GM19397 (cell line): Measurements from ENCODE around the gene SPATA2L.
"Not testable (repeated sequence)": the region's sequence is repeated elsewhere in the genome, so short reads cannot be mapped to it uniquely, and the experiment has no call there.

ENCODE experiments used
- ATAC-seq: cut with Tn5 transposase; IDR thresholded peaks from one replicate; pipeline ENCODE4 v1.9.1; 2021; ENCODE audit warnings: mild to moderate bottlenecking, moderate library complexity; ENCODE audit not compliant: unreplicated experiment

The SPATA2L gene

DNA sequence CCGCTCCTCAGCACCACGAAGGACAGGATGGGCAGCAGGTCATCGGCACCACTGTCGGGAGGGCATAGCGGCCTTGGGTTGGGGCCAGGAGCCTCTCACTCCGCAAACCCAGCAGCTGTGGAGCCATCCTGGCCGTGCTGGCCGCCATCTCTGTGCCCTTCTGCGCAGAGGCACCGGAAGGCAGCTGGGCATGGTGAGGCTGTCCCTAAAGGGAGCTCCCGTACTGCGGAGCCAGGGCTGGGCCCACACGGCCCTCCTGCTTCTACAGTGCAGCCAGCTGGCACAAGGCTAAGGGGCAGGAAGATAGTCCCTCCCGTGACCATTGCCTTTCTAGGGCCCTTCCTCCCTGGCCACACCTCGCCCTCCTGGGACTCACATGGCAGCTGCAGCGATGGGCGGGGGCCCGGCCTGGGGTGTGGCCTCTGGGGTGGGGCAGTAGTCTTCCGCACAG is 7.0 kb upstream of the SPATA2L start:
- no peak for ATAC-seq

DNA sequence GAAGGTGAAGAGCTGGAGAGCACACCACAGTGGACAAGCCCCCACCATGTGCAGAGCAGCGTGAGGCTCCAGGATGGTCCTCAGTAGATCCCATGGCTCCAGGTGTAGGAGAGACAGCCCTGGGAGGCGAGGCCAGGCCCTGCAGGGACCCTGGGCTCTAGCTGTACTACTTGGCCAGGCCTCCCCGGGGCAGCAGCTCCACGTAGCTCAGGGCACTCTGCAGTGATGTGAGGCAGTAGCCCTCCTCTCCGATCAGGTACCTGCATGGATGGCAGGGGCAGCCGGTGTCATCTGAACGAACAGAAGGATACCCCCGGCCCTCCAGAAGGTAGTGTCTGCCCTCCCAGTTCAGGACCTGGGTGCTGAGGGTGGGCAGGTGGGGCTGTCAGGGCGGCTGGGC is 6.2 kb upstream of the SPATA2L start:
- ATAC-seq = no peak

DNA sequence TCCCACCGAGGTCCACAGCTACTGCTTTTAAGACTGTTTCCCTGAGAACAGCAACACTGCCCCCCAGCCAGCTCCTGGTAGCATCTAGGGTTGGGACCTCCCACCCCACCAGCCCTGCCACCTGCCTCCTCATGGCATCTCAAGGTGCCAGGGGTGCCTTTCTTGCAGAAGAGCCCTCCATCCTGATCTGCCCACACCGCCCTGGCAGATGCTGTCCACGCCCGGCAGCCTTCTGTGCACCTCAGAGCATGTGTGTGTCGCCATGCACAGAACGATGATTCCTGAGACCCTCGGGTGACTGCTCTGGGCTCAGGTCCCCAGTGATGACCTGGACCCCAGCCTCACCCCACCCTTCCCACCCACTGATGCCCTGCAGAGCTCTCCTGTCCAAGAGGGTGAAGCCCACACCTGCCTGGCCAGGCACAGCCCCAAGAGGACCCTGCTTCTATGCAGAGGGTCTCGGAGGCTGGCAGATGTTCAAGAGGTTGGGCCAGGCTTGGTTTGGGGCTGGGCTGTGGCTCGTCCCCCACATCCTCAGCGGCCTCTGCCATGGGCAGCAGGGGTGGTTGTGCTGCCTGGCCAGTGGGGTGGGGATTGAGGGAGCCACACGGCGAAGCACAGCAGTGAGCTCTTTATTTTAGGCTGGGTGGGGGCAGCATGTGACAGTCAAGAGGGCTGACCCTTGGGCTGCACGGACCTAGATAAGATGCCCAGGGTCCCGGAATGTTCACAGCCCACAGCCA is 5.2 kb upstream of the SPATA2L start:
- no peak for ATAC-seq

DNA sequence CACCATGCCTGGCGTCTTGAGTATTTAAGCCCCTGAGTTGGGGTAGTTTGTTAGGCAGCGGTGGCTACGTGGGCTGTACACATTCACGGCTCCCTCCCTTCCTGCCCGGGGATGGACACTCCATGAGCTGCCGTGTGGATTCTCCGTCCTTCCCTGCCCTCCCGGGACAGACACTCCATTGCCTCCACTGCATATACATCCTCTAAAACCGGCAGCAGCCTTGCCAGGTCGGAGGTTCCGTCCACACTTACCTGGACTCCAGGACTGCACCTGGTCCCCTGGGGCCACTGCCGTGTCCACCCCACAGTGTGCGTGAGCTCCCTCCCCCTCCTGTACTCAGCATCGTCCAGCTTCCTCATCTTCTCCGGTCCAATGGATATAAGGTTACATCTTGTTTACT is 3.5 kb upstream of the SPATA2L start:
- ATAC-seq = no peak

DNA sequence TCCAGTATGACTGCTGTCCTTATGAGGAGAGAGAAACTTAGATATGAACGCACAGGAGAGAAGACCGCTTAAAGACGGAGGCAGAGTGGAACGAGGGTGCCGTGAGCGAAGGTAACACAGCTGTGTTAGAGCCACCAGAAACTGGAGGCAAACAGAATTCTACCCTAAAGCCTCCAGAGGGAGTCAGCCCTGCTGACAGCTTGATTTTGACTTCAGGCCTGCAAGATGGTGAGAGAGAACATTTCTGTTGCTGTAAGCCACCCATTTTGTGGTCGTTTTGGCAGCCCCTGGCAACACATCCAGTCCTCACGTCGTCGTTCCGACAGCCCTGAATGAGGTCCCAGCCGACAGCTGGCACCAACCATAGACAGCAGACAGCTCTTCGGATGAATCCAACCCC is 2.8 kb upstream of the SPATA2L start:
- ATAC-seq = no peak

DNA sequence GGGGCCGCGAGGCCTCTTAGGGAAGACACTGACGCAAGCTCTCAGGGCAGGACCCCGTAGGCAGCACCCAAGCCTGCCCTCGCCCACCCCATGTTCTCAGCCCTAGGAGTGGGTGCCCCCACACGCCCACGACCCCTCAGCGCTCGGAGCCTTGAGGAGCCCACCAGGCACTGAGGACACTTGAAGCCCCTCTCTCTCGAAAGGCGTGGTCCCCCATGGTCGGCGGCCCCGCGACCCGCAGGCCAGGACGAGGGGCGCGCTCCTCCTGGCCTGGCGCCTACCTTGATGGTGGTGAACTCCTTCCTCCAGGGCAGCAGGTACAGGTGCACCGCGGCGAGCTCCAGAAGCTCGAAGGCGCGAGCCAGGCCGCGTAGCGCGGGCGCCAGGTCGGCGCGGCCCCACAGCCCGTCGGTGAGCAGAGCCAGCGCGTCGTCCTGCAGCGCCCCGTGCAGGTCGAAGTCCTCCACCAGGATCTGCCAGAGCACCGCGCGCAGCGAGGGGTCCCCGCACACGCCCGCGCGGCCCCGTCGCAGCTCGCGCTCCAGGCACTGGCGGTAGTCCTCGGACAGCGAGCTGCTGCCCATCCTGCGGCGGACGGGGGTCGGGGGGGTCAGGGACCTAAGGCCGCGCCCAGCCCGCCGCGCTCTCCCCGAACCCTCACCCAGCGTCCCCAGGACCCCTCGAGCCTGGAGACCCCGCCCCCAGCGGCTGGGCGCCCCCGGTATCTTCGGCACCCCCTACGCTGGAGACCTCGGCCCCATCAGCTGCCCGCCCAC is 668 bp downstream of the SPATA2L start:
- ATAC-seq = no peak

DNA sequence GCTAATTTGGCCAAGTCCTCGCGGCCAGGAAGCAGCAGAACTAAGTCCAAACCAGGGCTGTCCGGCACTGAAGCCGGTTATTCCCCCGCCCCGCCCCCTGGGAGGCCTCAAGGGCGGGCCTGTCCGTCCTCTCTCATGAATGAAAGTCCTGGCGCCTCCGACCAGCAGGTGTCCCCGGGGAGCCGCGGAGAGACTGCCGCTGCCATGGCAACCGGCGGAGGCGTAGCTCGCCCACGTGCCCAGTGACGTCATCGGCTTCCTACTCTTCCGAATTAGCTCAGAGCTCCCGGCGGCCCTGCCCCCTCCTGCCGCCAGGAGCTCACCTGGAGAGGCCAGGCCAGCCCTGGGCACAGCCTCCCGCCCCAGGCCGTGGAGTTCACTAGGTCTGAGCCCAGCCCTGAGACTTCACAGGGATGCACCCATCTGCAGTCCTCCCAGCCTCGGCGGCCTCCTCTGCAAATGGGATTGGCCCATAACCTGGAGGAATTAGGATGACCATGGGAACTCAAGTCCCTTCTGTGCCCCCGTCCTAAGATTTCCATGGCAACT is 1.3 kb downstream of the SPATA2L start:
- ATAC-seq = peak; percentile 43

DNA sequence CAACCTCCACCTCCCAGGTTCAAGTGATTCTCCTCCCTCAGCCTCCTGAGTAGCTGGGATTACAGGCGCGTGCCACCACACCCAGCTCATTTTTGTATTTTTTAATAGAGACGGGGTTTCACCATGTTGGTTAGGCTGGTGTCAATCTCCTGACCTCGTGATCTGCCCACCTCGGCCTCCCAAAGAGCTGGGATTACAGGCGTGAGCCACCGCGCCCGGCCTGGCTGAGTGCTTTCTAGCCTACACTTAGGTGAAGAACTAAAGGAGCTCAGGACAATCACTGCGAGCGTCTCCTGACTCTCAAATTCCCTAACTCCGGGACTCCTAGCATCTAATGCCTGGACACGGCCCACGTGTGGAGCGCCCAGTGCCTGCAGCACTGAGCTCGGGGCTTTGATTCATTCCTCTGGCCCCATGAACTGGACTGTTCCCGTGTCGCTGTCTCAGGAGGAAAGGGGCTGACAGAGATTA is 1.8 kb downstream of the SPATA2L start:
- not testable (repeated sequence) for ATAC-seq

DNA sequence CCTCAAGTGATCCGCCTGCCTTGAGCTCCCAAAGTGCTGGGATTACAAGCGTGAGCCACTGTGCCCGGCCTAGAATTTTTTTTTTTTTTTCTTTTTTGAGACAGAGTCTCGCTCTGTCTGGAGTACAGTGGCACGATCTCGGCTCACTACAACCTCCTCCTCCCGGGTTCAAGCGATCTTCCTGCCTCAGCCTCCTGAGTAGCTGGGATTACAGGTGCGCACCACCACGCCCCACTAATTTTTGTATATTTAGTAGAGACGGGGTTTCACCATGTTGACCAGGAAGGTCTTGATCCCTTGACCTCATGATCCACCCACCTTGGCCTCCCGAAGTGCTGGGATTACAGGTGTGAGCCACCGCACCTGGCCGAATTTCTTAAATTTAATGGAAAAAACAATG is 2.8 kb downstream of the SPATA2L start:
- ATAC-seq = not testable (repeated sequence)

DNA sequence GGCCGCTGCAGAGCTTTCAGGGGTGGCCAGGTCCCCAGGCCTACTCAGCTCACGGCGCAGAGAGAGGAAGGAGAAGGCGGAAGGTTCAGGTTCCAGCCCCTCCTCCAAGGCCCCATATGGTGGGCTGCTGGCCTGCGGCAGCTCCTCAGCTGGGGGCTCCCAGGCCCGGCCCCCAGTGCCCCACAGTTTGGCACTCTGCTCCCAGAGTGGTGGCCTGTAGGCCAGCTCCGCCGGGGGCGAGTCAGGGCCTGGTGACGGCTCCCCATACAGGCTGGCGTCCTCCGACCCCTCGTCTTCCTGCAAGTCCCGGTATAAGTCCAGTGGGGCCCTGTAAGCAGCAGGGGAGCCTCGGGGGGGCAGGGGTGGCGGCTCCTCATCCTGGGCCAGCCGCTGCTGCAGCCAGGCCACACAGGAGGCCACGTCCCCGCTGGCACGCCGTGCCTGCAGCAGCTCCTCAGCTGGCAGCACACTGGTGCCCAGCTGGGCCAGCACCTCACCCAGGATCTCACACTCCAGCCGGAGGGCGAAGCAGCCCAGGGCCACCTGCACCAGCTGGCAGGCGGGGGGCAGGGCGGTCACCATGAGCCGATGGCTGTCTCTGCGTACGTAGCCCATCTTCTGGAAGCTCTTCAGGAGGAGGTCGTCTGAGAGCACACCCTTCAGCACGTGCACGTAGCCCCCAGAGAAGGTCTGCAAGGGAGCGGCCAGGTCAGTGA is 3.7 kb downstream of the SPATA2L start:
- no peak for ATAC-seq

DNA sequence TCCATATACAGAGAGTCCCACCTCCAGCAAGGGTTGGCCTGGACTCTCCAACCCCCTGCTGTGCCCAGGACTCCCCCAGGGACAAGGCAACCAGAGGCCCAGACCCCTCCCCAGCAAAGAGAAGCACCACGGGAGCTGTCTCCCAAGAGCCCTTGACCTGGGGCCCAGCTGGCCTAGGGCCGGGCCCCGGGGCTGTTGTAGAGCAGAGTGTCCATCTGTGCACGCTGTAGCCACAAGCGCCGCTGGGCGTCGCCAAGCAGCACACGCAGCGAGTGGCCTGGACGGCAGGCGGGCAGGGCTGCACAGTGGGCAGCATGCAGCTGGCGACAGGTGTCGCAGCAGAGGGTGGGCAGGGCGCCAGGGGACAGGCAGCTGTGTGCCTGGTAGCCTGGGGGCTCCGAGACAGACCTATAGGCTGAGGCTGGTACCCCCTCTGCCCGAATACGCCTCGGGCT is 4.3 kb downstream of the SPATA2L start:
- no peak for ATAC-seq

DNA sequence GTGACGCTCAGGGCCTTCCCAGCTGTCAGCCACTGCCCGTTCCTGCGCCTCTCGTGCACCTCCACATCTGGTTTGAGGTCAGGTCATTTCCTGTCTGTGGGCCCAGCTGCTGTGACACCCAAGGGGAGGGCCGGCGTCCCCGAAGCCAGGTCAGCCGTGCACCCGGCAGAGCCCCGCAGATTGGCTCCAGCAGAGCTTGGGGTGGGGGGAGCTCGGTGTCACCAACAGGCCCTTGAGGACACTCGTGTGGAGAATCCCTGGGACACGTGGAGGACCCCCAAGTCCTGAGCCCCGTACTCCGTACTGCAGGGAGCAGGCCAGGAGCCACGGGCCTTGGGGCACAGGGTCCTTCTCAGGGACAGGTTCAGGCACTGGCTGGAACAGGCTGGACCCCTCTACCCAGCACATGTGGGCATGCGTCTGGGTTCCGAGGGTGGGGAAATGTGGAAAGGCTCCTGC is 4.8 kb downstream of the SPATA2L start:
- ATAC-seq = no peak

DNA sequence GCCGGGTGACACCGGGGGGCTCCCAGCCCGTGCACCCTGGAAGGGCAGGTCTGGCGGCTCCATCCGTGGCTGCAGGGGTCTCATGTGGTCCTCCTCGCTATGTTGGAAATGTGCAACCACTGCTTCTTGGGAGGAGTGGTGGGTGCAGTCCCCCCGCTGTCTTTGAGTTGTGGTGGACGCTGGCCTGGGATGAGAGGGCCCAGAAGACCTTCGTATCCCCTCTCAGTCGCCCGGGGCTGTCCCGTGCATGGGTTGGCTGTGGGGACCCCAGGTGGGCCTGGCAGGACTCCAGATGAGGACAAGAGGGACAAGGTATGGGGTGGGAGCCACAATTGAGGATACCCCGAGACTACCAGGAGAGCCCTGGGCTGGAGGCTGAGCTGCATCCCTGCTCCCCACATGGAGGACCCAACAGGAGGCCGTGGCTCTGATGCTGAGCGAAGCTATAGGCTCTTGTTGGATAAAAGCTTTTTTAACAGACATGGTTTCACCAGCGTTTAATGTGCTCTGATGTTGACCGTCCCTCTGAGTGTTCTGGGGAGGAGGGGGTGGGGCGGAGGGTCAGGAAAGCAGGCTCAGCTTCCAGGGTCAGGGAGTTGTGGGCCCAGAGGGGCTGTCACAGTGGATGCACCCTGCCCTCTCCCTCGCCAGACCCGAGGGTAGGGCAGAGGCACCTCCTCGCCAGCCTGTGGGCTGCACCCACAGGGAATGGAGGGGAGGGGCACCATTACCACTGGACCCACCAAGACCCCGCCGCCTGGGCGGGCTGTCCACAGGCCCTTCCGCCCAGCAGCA is 5.4 kb downstream of the SPATA2L start:
- ATAC-seq = no peak

DNA sequence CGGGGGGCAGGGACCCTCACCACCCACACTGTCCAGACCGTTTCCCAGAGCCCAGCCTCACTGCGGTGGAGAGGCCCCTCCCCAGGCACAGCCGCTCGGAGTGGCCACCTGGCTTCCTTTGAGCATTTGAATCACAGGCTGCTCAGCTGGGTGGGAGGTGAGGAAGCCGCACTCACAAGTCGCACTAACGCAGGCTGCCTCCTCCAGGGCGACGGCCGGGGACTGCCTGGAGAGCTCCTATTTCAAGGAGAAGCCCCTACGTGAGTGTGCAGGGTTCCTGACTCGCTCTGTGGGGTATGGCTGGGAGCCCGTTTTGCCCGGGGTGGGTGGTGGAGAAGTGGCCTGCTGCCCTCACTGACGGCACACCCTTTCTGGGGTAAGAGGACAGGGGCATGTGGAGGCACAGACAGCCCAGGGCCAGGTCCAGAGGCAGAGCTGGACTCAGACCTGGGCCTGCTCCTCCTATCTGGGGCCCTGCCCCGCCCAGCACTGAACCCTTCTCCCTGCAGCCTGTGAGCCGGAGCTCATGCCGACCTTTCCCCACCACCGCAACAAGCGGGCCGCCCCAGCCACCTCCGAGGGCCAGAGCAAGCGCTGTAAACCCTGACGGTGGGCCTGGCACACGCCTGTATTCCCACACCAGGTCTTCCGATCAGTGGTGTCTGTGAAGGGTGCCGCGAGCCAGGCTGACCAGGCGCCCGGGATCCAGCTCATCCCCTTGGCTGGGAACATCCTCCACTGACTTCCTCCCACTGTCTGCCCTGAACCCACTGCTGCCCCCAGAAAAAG is 6.2 kb downstream of the SPATA2L start:
- no peak for ATAC-seq

DNA sequence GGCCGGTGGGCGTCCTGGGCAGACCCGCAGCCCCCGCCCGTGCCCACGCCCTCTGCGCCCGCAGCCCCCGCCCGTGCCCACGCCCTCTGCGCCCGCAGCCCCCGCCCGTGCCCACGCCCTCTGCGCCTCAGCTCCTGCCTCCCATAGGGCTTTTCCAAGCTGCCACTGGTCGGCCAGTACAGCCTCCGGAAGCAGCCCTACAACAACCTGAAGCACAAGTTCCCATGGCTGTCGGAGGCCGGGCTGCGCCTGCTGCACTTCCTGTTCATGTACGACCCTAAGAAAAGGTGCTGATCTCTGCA is 6.8 kb downstream of the SPATA2L start:
- ATAC-seq = not testable (repeated sequence)

DNA sequence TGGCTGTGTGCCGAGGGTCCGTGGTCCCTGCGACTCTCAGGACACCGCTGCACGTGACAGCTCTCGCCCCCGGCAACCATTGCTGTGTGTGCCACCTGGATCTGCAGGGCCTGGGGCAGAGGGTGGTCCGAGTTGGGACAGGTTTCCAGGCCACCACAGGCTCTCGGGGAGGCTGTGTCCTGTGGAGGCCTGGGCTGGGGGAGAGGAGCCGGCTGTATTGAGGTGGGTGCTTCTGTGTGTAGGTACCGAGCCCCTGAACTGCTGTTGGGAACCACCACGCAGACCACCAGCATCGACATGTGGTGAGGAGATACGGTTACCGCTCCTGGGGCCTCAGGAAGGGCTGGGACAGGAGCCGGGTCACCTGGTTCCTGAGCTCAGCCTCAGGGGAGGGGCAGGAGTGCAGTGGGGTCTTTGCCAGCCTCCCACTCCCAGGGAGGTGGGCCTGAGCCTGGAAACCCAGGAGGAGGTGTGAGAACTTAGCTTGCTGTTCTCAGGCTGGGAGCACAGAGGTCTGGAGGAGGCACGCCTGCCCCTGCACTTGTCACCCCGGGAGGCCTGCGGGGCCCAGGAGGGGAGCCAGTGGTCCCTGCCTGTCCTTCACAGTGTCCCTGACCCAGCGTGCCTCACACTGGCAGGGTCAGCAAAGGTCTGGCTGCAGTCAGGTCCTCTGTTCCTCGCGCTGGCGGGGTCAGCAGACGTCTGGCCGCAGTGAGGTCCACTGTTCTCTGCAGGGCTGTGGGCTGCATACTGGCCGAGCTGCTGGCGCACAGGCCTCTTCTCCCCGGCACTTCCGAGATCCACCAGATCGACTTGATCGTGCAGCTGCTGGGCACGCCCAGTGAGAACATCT is 7.3 kb downstream of the SPATA2L start:
- no peak for ATAC-seq

DNA sequence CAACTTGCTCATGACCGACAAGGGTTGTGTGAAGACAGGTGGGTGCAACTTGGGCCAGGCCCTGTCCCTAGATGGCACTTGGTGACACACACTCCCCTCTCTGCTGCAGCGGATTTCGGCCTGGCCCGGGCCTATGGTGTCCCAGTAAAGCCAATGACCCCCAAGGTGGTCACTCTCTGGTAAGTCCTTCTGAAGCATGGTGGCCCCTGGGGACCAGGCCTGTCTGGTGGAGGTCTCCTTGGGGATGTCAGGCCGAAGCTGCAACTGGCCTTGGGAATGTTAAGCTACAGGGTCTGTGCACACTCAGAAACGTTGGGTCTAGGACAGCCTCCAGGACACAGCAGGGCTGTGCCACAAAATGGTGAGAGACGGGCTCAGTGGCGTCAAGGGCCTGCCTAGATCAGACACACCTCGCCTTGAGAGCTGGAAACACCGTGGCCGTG is 8.2 kb downstream of the SPATA2L start:
- ATAC-seq = no peak

DNA sequence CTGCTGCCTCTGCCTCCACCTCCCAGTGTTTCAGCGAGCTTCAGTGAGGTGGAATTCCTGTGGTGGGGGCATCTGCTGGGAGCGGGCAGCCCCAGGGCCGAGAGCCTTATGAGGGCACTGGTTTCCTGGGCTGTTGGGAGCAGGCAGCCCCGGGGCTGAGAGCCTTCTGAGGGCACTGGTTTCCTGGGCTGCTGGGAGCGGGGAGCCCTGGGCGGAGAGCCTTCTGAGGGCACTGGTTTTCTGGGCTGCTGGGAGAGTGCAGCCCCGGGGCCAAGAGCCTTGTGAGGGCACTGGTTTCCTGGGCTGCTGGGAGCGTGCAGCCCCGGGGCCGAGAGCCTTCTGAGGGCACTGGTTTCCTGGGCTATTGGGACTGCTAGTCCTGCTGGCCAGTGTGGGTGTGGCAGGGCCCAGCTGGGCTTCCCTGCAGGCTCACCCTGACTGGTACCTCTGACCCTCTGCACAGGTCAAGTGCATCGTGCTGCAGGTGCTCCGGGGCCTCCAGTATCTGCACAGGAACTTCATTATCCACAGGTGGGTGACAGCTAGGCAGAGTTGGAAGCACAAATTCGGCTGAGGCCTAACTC is 9.4 kb downstream of the SPATA2L start:
- ATAC-seq = no peak
